Measurements from ENCODE around the gene SERGEF. TPM values are rescaled to one million over a fixed set of nuclear protein-coding genes. Genes with fewer than 3 reads are reported as not detected.

SERGEF gene
- total and polyA plus RNA-seq, 2 of the 4 experiments (the other 2 are of a cell fraction): 12.2 to 18.1 TPM

DNA sequence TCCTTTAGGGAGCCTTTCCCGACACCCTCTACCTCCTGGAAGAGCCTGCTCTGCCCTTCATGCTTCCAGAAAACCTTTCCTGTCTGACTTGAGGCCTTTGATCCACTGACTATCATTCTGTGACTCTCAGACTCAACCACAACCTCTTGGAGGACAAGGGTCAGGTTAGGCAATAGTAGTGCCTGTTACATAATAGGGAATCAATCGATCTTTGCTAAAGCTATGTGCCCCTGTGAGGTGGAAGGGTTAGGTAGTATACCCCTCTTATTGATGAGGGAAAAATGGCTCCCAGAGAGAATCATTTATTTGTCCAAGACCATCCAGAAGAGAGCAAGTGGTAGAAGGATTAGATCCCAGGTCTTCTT is 262.1 kb downstream of the SERGEF start:
- Histone ChIP-seq H3K27me3 (ENCODE audit: control insufficient read depth, insufficient read depth, low read length) (peaks cover 40% of the 10 kb centered on the region), H4K91ac (ENCODE audit: insufficient read depth, low read depth, low read length) (no peak overlapping the region), H3K23ac (ENCODE audit: low read depth, low read length) (no peak overlapping the region), H4K5ac (ENCODE audit: low read depth, low read length) (no peak overlapping the region), H3K4me1 (ENCODE audit: control insufficient read depth, insufficient read depth, low read length) (no peaks in the 10 kb centered on the region), H2AK5ac (ENCODE audit: low read depth, low read length) (no peak overlapping the region), H3K79me1 (ENCODE audit: low read depth in 1 of 2, low read length in 2 of 2) (no peaks in the 10 kb centered on the region), H2BK15ac (ENCODE audit: low read depth, low read length) (no peak overlapping the region), H3K4me2 (ENCODE audit: low read depth, low read length) (no peak overlapping the region), H3K27ac (ENCODE audit: insufficient read depth, low read length) (no peak overlapping the region), H2BK5ac (ENCODE audit: low read depth, low read length, poor library complexity, severe bottlenecking) (no peak overlapping the region), H3K4me3 (ENCODE audit: insufficient read depth, low read depth, low read length) (no peak overlapping the region), H2BK120ac (ENCODE audit: low read depth, low read length) (no peak overlapping the region), H3K36me3 (ENCODE audit: control insufficient read depth, insufficient read depth, low read length) (no peaks in the 10 kb centered on the region), H3K9ac (ENCODE audit: low read depth, low read length) (no peak overlapping the region), H3K9me1 (ENCODE audit: insufficient read depth, low read length) (no peaks in the 10 kb centered on the region; the same call in 1 of the 2 replicates), H3K4ac (ENCODE audit: low read depth, low read length) (no peak overlapping the region), H2BK20ac (ENCODE audit: low read depth, low read length) (no peak overlapping the region), H3K18ac (ENCODE audit: low read depth, low read length) (no peak overlapping the region), H4K8ac (ENCODE audit: low read depth in 2 of 2, low read length in 2 of 2) (no peak overlapping the region), H2AFZ (replicated peaks; ENCODE audit: low read length, poor library complexity) (no peak overlapping the region), H3K9me3 (ENCODE audit: control insufficient read depth, insufficient read depth, low read length) (no peaks in the 10 kb centered on the region), H3K56ac (ENCODE audit: extremely low read depth, insufficient read depth, low read length) (no peak overlapping the region), H3K14ac (replicated peaks; ENCODE audit: low read depth, low read length) (no peak overlapping the region), H2AK9ac (replicated peaks; ENCODE audit: low read depth, low read length, poor library complexity) (no peak overlapping the region), H4K20me1 (ENCODE audit: insufficient read depth, low read length) (no peaks in the 10 kb centered on the region)
- in situ Hi-C loops (cut with MboI; ENCODE audit: low sequenced_read_pairs) (no loop called here), intact Hi-C loops (cut with micrococcal nuclease) (no loop called here), dilution Hi-C loops (cut with HindIII; ENCODE audit: low sequenced_read_pairs, unreplicated experiment) (no loop called here)
- no peak for ATAC-seq (ENCODE audit: low read depth)
- no TSS peak for BruUV-seq (replicated peaks)
- TF ChIP-seq RFX5 (IDR thresholded peaks at IDR 0.05; ENCODE audit: low read depth, low read length) (no peak), RCOR1 (IDR thresholded peaks at IDR 0.05; ENCODE audit: insufficient replicate concordance, low read length) (no peak), CEBPB (IDR thresholded peaks at IDR 0.05; ENCODE audit: low read depth, low read length) (no peak), MXI1 (IDR thresholded peaks at IDR 0.05; ENCODE audit: borderline replicate concordance, low read depth, low read length) (no peak), SMC3 (IDR thresholded peaks at IDR 0.05; ENCODE audit: low read depth, low read length) (no peak), BHLHE40 (IDR thresholded peaks at IDR 0.05; ENCODE audit: low read depth, low read length) (no peak), NFE2L2 (IDR thresholded peaks at IDR 0.05; ENCODE audit: low read depth, low read length) (no peak), FOS (IDR thresholded peaks at IDR 0.05; ENCODE audit: low read depth, low read length) (no peak), MAFK (IDR thresholded peaks at IDR 0.05; ENCODE audit: low read depth, low read length) (no peak), POLR2A (IDR thresholded peaks at IDR 0.05; ENCODE audit: low read depth, low read length) (no peak), RAD21 (IDR thresholded peaks at IDR 0.05; ENCODE audit: low read length) (no peak), MAZ (IDR thresholded peaks at IDR 0.05; ENCODE audit: borderline replicate concordance, low read depth, low read length) (no peak), CHD1 (IDR thresholded peaks at IDR 0.05; ENCODE audit: low read depth, low read length) (no peak)
- TF ChIP-seq, protein P1, sequence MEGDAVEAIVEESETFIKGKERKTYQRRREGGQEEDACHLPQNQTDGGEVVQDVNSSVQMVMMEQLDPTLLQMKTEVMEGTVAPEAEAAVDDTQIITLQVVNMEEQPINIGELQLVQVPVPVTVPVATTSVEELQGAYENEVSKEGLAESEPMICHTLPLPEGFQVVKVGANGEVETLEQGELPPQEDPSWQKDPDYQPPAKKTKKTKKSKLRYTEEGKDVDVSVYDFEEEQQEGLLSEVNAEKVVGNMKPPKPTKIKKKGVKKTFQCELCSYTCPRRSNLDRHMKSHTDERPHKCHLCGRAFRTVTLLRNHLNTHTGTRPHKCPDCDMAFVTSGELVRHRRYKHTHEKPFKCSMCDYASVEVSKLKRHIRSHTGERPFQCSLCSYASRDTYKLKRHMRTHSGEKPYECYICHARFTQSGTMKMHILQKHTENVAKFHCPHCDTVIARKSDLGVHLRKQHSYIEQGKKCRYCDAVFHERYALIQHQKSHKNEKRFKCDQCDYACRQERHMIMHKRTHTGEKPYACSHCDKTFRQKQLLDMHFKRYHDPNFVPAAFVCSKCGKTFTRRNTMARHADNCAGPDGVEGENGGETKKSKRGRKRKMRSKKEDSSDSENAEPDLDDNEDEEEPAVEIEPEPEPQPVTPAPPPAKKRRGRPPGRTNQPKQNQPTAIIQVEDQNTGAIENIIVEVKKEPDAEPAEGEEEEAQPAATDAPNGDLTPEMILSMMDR (conservative IDR thresholded peaks at IDR 0.05; ENCODE audit: low read depth, low read length): no peak
- TF ChIP-seq, protein P2, sequence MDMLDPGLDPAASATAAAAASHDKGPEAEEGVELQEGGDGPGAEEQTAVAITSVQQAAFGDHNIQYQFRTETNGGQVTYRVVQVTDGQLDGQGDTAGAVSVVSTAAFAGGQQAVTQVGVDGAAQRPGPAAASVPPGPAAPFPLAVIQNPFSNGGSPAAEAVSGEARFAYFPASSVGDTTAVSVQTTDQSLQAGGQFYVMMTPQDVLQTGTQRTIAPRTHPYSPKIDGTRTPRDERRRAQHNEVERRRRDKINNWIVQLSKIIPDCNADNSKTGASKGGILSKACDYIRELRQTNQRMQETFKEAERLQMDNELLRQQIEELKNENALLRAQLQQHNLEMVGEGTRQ (IDR thresholded peaks at IDR 0.05; ENCODE audit: low read depth, low read length): no peak
- TF ChIP-seq, protein P3, sequence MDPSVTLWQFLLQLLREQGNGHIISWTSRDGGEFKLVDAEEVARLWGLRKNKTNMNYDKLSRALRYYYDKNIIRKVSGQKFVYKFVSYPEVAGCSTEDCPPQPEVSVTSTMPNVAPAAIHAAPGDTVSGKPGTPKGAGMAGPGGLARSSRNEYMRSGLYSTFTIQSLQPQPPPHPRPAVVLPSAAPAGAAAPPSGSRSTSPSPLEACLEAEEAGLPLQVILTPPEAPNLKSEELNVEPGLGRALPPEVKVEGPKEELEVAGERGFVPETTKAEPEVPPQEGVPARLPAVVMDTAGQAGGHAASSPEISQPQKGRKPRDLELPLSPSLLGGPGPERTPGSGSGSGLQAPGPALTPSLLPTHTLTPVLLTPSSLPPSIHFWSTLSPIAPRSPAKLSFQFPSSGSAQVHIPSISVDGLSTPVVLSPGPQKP (IDR thresholded peaks at IDR 0.05; ENCODE audit: borderline replicate concordance, low read depth, low read length): no peak
- POLR2A ChIA-PET (ENCODE audit: unreplicated experiment): no interaction called here
- 40% methylated on average over 1 of the region's 2 CpGs; no CpG with 5 or more reads in 1 of the 2 experiments for WGBS, 2 experiments (ENCODE audit: extremely low coverage in 2 of 2, insufficient read length in 1 of 2)
- CTCF ChIA-PET: no interaction called here
- no peak for DNase-seq

All from IMR-90 (cell line).